Hematopoietic multipotent progenitor cell treated with erythropoietin and hydrocortisone succinate and interleukin-3 and kit ligand, for 4 days (in vitro differentiated cells): ENCODE data around the gene BRD9.
"Not testable (repeated sequence)": the region's sequence is repeated elsewhere in the genome, so short reads cannot be mapped to it uniquely, and the experiment has no call there.

Experiments used
- DNase-seq: peaks from one replicate; pipeline ENCODE4 v3.0.0-alpha.2; 2015

The BRD9 gene

DNA sequence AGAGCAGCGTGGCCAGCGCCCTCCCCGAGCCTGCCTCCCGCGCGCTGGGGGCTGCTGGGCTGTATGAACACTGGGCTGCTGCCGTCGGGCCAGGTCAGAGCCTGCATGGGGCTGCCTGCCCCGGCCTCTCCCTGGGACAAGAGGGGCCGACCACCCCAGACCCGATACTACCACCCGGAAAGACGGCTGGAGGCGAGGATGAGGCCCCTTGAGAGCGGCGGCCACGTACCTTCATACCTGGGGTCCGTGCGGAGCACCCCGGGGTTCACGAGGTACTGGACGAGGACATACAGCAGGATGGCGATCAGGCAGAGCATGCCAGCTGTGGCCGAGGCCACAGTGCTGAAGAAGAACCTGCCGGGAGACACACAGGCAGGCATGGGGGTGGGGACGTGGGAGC is 49.2 kb downstream of the BRD9 start:
- DNase-seq = not testable (repeated sequence)

DNA sequence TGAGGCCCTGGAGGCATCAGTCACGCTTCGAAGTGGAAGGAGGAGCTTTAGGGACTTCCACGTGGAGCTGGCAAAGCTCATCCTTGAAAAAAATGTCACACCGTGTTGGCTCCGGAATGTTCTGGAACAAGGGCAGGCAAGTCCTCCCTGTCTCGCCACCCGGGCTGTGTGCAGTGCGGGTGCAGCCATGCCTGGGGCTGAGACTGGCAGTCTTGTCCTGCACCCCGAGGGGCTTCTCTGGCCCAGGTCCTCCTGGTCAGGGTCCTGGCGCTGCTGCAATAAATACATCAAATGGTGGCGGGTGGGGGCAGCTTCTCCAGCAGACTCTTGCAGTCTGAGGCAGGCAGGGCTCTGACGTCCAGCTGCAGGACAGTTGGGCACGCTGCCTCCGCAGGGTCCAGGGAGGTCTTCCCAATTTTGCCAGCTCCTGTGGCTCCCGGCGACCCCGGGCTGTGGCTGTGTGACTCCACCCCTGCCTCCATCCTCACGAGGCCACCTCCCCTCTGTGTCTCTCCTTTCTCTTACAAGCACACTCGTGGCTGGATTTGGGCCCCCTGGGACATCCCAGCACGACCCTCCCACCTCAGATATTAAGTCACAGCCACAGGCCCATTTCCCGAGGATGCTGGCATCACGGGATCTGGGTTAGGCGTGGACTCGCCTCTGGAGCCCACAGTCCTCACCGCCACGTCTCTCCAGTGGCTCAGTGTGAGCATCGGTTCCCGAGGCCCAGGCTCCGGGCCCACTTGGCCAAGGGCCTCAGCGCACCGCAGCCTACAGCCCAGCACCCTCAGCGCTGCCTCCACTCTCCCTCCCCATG is 50.0 kb downstream of the BRD9 start:
- DNase-seq = not testable (repeated sequence)

DNA sequence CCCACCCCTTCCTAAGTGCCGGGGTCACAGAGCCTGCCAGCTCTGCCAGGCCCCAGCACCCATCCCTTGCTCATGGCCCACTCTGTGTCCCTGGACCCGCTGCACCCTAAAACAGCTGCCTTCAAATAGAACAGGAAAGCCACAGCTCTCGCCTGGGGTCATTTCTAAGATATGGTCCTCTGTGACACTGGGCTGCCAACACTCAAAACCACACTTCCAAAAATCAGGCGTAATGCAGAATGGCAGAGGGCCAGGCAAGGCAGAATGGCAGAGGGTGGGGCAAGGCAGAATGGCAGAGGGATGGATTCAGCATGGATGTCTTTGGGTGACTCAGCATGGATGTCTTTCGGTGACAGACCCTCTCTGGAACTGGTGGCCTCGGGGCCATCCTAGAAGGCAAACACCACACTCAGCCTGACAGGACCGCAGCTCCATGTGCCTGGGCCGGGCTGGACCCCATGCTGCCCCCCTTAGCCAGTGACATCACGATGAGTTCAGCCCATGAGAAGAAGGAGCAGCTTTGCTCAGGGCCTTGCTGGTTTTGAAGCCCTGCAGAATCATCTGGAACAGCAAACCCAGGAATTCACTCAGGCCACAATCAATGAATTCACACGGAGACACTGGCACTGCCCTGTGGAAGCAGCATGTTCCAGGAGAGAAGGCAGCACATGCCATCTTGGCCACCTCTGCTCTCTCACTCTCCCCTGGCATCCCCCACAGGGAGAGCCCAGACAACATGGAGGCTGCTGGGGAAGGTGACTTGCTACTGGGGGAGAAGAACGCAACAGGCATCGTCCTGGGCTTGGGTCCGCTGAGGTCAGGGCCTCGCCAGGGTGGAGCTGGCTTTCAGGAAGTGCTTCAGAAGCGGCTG is 50.8 kb downstream of the BRD9 start:
- DNase-seq = peak; percentile 30

DNA sequence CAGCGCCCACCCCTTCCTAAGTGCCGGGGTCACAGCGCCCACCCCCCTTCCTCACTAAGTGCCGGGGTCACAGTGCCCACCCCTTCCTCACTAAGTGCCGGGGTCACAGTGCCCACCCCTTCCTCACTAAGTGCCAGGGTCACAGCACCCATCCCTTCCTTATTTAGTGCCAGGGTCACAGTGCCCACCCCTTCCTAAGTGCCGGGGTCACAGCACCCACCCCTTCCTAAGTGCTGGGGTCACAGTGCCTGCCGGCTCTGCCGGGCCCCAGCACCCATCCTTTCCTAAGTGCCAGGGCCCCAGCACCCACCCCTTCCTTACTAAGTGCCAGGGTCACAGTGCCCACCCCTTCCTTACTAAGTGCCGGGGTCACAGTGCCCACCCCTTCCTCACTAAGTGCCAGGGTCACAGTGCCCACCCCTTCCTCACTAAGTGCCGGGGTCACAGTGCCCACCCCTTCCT is 51.6 kb downstream of the BRD9 start:
- DNase-seq = not testable (repeated sequence)

DNA sequence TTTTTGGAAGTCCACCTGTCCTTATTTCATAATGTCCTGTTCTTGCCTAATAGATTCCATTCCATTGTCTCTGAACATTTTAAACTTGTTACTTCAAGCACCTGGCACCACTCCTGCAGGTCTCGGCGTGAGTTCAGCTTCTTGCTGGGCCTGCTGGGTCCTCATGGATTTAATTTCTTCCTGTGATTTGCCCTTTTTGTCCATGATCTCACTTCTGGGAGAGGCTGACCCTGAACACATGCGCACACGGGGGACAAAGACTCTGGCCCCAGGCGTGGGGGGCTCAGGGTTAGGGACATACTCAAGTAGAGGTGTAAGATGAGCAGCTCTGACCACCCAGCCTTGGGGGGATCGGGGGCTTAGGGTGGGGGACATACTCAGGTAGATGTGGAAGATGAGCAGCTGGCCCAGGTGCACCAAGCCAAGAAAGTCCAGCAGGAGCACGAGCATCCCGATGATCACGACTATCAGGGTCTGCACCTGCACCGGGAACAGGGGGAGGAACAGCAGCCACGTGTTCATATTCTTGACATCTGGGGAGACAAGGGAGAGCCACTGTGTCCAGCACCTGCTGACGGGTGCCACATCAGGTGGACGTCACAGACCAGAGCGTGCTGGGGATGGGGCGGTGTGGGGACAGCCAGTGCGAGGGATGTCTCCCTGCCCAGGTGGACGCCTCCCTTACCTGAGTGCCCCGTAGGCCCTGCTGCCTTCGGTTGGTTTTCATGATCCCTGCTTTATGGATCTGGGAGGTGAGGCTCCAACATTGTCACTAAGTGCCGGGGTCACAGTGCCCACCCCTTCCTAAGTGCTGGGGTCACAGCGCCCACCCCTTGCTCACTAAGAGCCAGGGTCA is 52.3 kb downstream of the BRD9 start:
- not testable (repeated sequence) for DNase-seq

DNA sequence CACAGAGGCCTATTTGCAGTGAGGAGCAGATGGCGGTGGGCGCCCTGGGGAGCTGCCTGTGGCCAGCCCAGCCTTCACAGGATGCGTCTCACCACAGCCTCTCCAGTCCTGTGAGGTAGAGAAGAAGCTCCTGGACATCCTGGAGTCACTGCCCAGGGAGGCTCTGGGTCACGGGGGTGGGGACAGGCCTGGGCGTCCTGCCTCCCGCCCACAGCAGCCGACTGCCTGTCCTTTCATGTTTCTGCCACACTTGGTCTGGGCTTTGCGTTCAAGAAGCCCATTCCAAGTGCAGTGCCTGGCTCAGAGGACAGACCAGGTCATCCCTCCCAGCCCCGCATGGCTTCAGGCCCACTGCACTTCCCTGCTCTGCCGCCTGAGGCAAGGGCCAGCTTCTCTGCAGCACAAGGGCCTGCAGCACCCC is 54.2 kb downstream of the BRD9 start:
- DNase-seq = not testable (repeated sequence)

DNA sequence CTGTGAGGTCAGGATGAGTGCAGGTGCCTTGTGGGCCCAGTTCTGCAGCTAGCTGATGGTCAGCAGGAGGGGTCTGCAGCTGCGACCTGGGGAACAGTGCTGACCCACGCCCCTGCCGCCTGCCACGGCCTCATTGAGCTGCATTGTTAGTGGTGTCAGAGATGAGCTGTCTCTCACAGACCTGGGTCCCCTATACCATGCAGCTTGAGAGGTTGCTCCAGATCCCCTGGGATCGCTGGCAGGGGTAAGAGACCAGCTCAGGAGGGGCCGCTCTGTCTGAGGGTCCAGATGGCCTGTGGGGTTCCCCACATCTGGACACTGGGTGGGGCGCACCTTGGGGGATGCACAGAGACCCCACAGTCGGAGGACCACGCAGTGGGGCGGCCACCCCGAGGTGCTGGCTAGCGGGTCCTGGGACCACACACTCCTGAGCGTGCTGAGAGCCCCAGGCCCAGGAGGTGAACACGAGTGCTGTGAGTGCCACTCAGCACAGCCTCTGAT is 54.9 kb downstream of the BRD9 start:
- not testable (repeated sequence) for DNase-seq

DNA sequence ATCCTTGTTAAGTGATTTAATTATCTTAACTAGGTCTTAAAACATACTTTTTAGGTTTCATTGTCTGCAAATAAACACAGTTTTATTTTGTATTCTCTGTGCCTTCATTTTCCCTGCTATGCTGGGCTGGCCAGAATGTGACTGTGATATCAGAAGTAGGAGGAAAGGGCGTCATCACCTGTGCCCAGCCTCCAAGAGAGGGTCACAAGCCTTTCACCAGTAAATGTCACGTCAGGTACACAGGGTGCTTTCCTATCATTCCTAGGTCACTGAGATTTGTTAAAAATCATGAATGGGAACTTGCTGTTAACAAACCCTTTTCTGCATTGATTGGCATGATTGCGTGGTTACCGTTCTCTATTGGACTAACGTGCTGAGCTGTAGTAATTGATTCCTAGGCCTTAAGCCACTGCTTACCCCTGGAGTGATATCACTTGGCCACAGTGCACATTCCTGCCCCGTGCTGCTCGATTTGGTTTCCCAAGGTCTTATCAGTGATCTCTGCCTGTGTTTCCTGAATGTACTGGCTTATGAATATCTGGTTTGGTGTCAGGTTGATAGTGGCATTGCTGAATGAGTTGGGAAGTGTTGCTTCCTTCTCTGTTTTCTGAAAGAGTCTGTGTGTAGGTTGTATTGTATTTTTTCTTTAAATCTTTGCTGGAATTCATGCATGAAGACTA is 56.5 kb downstream of the BRD9 start:
- DNase-seq = peak; percentile 61

GRCh38 chr5:834013-834412 is 58.6 kb downstream of the BRD9 start:
- DNase-seq = not testable (repeated sequence)

- not testable (repeated sequence) for DNase-seq
Observed at GRCh38 chr5:828194-828593, 64.4 kb downstream of the BRD9 start.

- peak; percentile 16 for DNase-seq
Observed at GRCh38 chr5:825544-825943, 67.1 kb downstream of the BRD9 start.

- no peak for DNase-seq
Observed at GRCh38 chr5:821504-821903, 71.1 kb downstream of the BRD9 start.

- no peak for DNase-seq
Observed at GRCh38 chr5:820245-820644, 72.4 kb downstream of the BRD9 start.

DNA sequence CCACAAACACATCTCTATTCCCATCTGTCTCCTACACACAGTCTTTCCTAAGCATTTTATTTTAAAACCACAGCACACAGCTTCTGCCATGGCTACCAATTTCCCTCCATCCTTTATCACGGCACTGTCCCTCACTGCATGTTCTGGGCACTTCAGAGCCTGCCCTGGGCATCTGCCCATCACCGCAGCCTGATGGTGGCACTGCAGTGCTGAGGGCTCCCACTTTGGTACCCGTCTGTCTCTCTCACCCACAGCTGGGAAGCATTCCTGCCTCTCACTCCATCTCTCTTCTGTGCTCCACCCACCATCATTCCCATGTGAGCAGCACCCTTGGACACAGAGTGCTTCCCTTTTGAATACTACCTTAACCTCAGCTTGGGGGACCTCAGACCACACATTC is 73.5 kb downstream of the BRD9 start:
- no peak for DNase-seq

DNA sequence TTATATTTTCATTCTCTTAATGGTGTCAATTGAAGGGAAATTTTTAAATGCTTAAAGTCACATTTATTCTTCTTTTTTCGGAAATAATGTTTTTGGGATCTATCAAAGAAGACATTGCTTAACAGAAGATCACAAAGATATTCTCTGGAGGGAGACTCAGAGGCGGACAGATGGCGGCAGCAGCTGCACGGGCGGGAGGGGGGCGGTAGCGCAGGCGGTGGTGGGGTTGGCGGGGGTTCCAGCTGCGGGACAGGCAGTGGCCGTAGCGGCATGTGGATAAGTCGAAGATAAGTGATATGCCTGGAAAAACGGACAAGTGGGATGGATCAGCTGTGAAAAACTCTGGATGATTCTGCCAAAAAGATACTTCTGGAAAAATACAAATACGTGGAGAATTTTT is 76.4 kb downstream of the BRD9 start:
- no peak for DNase-seq

DNA sequence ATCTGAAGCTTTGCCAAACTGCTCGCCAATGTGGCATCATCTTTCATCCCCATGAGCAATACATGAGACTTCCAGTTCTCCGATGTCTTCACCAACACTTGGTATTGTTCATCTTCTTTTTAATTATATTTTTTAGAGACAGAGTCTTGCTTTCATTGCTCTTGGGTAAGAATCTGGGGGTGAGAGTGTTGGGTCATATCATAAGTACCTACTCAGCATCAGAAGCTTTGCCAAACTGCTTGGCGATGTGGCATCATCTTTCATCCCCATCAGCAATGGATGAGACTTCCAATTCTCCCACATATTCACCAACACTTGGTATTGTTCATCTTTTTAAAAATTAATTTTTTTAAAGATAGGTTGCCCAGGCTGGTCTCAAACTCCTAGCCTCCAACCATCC is 77.2 kb downstream of the BRD9 start:
- DNase-seq = no peak
